B cell (primary cell): ENCODE measurements around the gene ANKLE2. TPM values are rescaled to one million over a fixed set of nuclear protein-coding genes. Genes with fewer than 3 reads are reported as not detected.
A peak's percentile ranks its signal among the peaks of the same experiment; 100 is the strongest.

Source experiments
- ATAC-seq: fragments of 200-7000 bp; cut with Tn5 transposase; one replicate; pipeline ENCODE4 v1.10.0; 2021; ENCODE audit warnings: low read depth, mild to moderate bottlenecking, moderate number of reproducible peaks, moderate library complexity
- CTCF ChIA-PET: fragments of 350-600 bp; sonication (Branson Sonifier 250); formaldehyde crosslinking; loops from one replicate; lab custom pipeline; 2021; ENCODE audit warnings: antibody characterized with exemption, inconsistent platforms; lab: Charles Lee
- POLR2A ChIA-PET: fragments of 350-600 bp; sonication (Branson Sonifier 250); formaldehyde crosslinking; loops from one replicate; lab custom pipeline; 2021; ENCODE audit warnings: antibody characterized with exemption; lab: Charles Lee
- DNase-seq: peaks from one replicate; pipeline ENCODE4 v3.0.0; 2013
- H2AFZ ChIP-seq: 2 replicates; pipeline ENCODE4 v1.6.1; 2012; ENCODE audit warnings: mild to moderate bottlenecking, low read depth, low read length; ENCODE audit not compliant: insufficient read depth, poor library complexity, severe bottlenecking
- H3K27ac ChIP-seq, 2 donors: 1 replicate in 1 of 2; 2 replicates in 1 of 2; pipeline ENCODE4 v1.5.1; 2012 to 2013; ENCODE audit warnings: low read length in 2 of 2, mild to moderate bottlenecking in 2 of 2, moderate library complexity in 1 of 2
- H3K27me3 ChIP-seq, 4 experiments: fragments of 200-600 bp in 1 of 4; sonication (generic) in 1 of 4; replicated peaks in 1 of 4; 1 replicate in 2 of 4; 2 replicates in 2 of 4; pipeline versions ENCODE4 v1.6.1 to v1.7.0; 2013 to 2016; ENCODE audit warnings: low read length in 3 of 4, mild to moderate bottlenecking in 2 of 4, mixed read lengths in 1 of 4, moderate library complexity in 1 of 4; ENCODE audit not compliant: insufficient read depth in 4 of 4, control insufficient read depth in 3 of 4; ENCODE audit errors: control extremely low read depth in 1 of 4
- H3K36me3 ChIP-seq, 2 experiments: replicated peaks in 1 of 2; 1 replicate in 1 of 2; 2 replicates in 1 of 2; pipeline versions ENCODE4 v1.6.1 to v1.7.1; 2013; ENCODE audit warnings: low read length in 1 of 2; ENCODE audit not compliant: insufficient read depth in 2 of 2, control insufficient read depth in 1 of 2; ENCODE audit errors: control extremely low read depth in 1 of 2, extremely low read depth in 1 of 2
- H3K4me1 ChIP-seq, 2 donors: fragments of 200-600 bp in 1 of 2; sonication (generic) in 1 of 2; 1 replicate in 1 of 2; 2 replicates in 1 of 2; pipeline versions ENCODE4 v1.5.1 to v1.6.1; 2013 to 2017; ENCODE audit warnings: low read length in 2 of 2; ENCODE audit not compliant: control insufficient read depth in 2 of 2, insufficient read depth in 2 of 2
- H3K4me2 ChIP-seq: replicated peaks from 2 replicates; pipeline ENCODE3; 2012; ENCODE audit warnings: mild to moderate bottlenecking, low read depth, low read length; ENCODE audit not compliant: poor library complexity, severe bottlenecking
- H3K4me3 ChIP-seq, 5 experiments: fragments of 200-600 bp in 1 of 5; sonication (generic) in 1 of 5; 1 replicate in 3 of 5; 2 replicates in 2 of 5; pipeline versions ENCODE4 v1.5.1 to v1.7.0; 2011 to 2016; ENCODE audit warnings: low read length in 4 of 5, mild to moderate bottlenecking in 4 of 5, low read depth in 2 of 5, control low read depth in 1 of 5, moderate library complexity in 1 of 5; ENCODE audit not compliant: insufficient read depth in 1 of 5; ENCODE audit errors: control extremely low read depth in 1 of 5, extremely low read depth in 1 of 5
- H3K79me2 ChIP-seq: fragments of 200-600 bp; sonication (generic); one replicate; pipeline ENCODE4 v1.6.0; 2016; ENCODE audit warnings: low read length; ENCODE audit not compliant: control insufficient read depth, insufficient read depth
- H3K9ac ChIP-seq: fragments of 200-600 bp; sonication (generic); 2 replicates; pipeline ENCODE4 v1.6.1; 2017; ENCODE audit warnings: mild to moderate bottlenecking, low read length, moderate library complexity
- H3K9me3 ChIP-seq, 3 donors: one replicate each; pipeline versions ENCODE4 v1.6.1 to v1.7.1; 2013; ENCODE audit warnings: low read length in 2 of 3; ENCODE audit not compliant: control insufficient read depth in 2 of 3, insufficient read depth in 1 of 3; ENCODE audit errors: control extremely low read depth in 1 of 3
- H4K20me1 ChIP-seq: 2 replicates; pipeline ENCODE4 v1.6.0; 2012; ENCODE audit warnings: mild to moderate bottlenecking, low read length; ENCODE audit not compliant: insufficient read depth, control insufficient read depth, poor library complexity, severe bottlenecking
- H3K27ac Mint-ChIP-seq: one replicate; pipeline ENCODE4 v1.8.0; 2021; ENCODE audit warnings: mixed read lengths
- H3K27me3 Mint-ChIP-seq: one replicate; pipeline ENCODE4 v1.8.0; 2021; ENCODE audit warnings: mixed read lengths
- H3K4me1 Mint-ChIP-seq: one replicate; pipeline ENCODE4 v1.8.0; 2021; ENCODE audit warnings: mixed read lengths
- H3K4me3 Mint-ChIP-seq: one replicate; pipeline ENCODE4 v1.8.0; 2021; ENCODE audit warnings: mixed read lengths
- H3K9me3 Mint-ChIP-seq: one replicate; pipeline ENCODE4 v1.8.0; 2022; ENCODE audit warnings: mixed read lengths; ENCODE audit not compliant: insufficient read depth
- CTCF ChIP-seq: fragments of 200-600 bp; IDR thresholded peaks from one replicate; pipeline ENCODE4 v1.8.0; 2022; ENCODE audit warnings: antibody characterized with exemption, mild to moderate bottlenecking
- EZH2 ChIP-seq: IDR thresholded peaks from 2 replicates; pipeline ENCODE4 v1.6.1; 2012; ENCODE audit warnings: borderline replicate concordance, low read depth, mild to moderate bottlenecking, moderate library complexity, low read length; ENCODE audit not compliant: insufficient read depth, poor library complexity, severe bottlenecking
- WGBS: methylation state at CpG from one replicate; pipeline ENCODE4 v1.1.5; 2013; ENCODE audit warnings: missing lambda C conversion rate; ENCODE audit not compliant: insufficient coverage; 5-methylcytosine and 5-hydroxymethylcytosine counted together
- intact Hi-C: fragments of 100-400 bp; cut with micrococcal nuclease; formaldehyde crosslinking; loops from one replicate; pipeline ENCODE4 v1.10.0; 2022
- polyA plus RNA-seq: library from polyadenylated mRNA; depleted of rRNA; stranded (reverse); fragments of >200 nt; gene quantifications from 2 replicates; pipeline ENCODE4 v1.2.3, GENCODE V29; 2012
- total RNA-seq, 2 donors: library from RNA; stranded (reverse); fragments of 120-200 nt in 1 of 2; gene quantifications; 1 replicate in 1 of 2; 2 replicates in 1 of 2; pipeline versions ENCODE4 v1.2.3 to v1.2.4, GENCODE V29; 2013 to 2022

Gene ANKLE2
- total and polyA plus RNA-seq, 2 donors (not counting 1 experiment from before 2014, with no cell fraction given) = 105 to 148 TPM

GRCh38 chr12:132710043-132710404 is 51.6 kb downstream of the ANKLE2 start:
- Histone ChIP-seq H3K79me2 (peaks cover 44% of the 10 kb centered on the region), H3K4me3 (peak overlapping the region; percentile 61 to 91 (median 79))
- H3K4me3 Mint-ChIP-seq = peak overlapping the region; percentile 92

More at GRCh38 chr12:132710043-132710404, 51.6 kb downstream of the ANKLE2 start:
- intact Hi-C loops = loop anchor here (1.0 kb wide), 4 partner anchors 23 to 198 kb away; partner anchors contain the start of genes POLE and PXMP2
- peak overlapping the region; percentile 77 for H3K9ac ChIP-seq
- peaks cover 10% of the 10 kb centered on the region for H3K9me3 Mint-ChIP-seq
- H3K27ac ChIP-seq = peak overlapping the region; percentile 95 to 97
- DNase-seq = no peak
- peak overlapping the region; percentile 81 for H3K4me2 ChIP-seq
- peaks cover 10 to 23% of the 10 kb centered on the region in 2 donors for H3K4me1 ChIP-seq
- POLR2A ChIA-PET = interaction anchor here (0.6 to 1.6 kb wide), 7 partner anchors 20 to 521 kb away, joined by 3 to 5 read pairs (median 4); partner anchors contain the start of genes ANKLE2 and GOLGA3
- peaks cover 32% of the 10 kb centered on the region for H4K20me1 ChIP-seq
- H3K36me3 ChIP-seq = peaks cover 3 to 5% of the 10 kb centered on the region in 2 experiments
- 1% methylated on average over 26 of the region's 26 CpGs for WGBS
- H3K9me3 ChIP-seq = peaks cover 0 to 46% (median 15%) of the 10 kb centered on the region in 3 donors
- peaks cover 13% of the 10 kb centered on the region for H3K4me1 Mint-ChIP-seq
- H3K27me3 ChIP-seq = no peaks in the 10 kb centered on the region
- no peak for TF ChIP-seq EZH2
- no peak for TF ChIP-seq CTCF
- peak overlapping the region; percentile 90 for H3K27ac Mint-ChIP-seq
- no peak for ATAC-seq
- H3K27me3 Mint-ChIP-seq = no peaks in the 10 kb centered on the region
- peak overlapping the region; percentile 88 for H2AFZ ChIP-seq
- CTCF ChIA-PET = interaction anchor here (1.2 kb wide), 1 partner anchor 15 kb away, joined by 3 read pairs; no protein-coding TSS in a partner anchor
